ENCODE measurements around the gene ATXN1.
"Not testable (repeated sequence)": the region's sequence is repeated elsewhere in the genome, so short reads cannot be mapped to it uniquely, and the experiment has no call there.

The ATXN1 gene

DNA sequence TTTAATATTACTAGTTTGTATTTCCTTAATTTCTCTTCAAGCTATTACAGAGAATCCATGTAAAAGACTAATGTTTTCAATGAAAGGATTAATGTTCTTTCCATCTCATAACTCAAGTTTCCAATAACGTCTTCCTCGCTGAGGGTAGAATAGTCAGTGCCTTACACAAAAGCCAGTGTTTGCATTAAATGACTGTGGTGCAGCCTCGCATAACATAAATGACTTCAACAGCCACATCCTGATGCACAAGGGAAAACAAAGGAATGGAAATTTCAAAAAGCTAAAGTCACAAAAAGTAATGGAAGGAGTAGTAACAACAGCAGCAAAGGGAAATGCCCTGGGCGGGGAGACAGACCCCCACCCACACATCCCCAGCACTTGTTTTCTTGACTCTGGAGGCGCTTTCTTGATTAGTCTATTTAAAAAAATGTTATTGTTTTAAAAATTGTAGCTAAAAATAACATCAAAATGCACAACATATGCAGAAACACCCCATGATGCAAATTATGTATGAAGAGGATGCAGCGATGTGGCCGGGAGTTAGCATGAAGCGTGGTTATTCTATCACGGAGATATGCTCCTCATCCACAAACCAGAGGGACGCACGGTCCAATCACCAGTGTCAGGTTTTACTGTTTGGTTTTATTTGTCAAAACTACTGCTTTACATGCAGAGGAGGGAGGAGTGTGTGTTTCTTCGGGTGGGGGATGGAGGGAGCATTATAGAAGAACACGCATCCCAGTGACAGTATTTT lies 294.3 kb downstream of the ATXN1 start:
- DNase-seq: no peak

- no peak for DNase-seq
Measured at GRCh38 chr6:16464045-16464444, 297.2 kb downstream of the ATXN1 start.

- not testable (repeated sequence) for DNase-seq
Measured at GRCh38 chr6:16463246-16463645, 298.0 kb downstream of the ATXN1 start.

GRCh38 chr6:16461491-16461890 lies 299.8 kb downstream of the ATXN1 start:
- no peak for DNase-seq

GRCh38 chr6:16459472-16459871 lies 301.8 kb downstream of the ATXN1 start:
- DNase-seq: not testable (repeated sequence)

DNA sequence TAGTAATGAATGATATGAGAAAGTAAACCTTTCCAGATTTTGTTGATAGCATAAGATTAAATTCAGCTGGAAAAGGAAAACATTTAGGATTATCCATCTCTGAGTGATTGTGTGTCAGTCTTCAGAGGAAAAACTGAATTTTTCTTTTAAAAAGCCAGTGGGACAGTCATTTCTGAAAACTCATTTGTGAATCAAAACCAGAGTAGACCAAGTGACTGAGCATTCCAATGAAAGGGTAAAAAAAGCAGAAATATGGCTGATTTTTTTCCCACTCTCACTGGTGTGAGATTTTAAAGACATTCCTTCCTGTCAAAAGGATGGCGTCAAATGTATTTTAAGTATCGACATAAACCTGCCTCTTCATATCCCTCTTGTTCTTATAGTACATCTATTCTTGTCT lies 308.9 kb downstream of the ATXN1 start:
- no peak for DNase-seq

DNA sequence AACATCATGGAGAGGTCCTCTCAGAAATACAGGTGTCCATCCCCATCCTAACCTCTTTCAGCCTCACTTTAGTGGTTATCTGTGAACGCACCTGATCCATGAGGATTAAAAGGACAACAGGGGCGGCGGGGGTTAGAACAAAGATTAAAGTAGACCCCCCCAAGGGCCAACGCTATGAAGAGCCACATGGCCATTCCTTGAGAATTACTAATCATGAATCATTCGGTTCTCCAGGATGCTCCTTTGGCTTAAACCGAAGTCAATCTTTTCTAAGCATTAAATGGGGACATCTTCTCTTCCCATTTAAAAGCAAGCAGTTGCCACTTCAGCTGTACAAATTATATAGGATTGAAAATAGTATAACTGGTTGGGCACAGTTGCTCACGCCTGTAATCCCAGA lies 310.4 kb downstream of the ATXN1 start:
- no peak for DNase-seq

DNA sequence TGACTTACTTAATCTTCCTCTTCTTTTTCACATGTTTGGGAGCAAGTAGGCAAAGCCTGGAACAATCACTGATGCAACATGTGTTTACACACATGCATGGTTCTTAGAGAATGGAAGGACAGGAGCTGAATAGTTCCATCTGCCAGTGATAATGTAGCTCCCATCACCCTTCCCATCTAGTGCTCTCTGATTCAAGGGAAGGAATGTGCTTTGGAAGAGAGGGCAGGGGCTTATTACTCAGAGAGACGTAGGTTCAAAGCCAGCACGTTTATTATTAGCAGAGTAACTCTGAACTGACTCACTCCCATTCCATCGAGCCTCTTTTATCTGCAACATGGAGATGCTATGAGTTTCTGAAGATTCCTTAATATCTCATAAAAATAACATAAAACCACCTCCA lies 311.0 kb downstream of the ATXN1 start:
- no peak for DNase-seq

DNA sequence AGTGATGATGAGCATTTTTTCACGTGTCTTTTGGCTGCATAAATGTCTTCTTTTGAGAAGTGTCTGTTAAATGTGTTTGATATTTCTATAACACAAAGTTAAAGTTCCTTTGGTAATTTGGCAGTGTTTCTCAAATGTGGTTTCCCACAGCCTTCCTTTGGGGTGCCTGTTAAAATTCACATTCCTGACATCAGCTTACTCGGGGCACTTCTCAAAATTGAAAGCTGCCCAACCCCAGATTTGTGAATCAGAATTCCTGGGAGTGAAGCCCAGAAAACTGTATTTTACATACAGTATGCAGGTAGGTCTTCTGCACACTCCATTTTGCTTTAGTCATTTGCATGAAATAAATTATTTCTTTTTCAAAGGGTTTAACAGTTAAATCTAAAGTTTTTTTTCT lies 315.0 kb downstream of the ATXN1 start:
- no peak for DNase-seq

DNA sequence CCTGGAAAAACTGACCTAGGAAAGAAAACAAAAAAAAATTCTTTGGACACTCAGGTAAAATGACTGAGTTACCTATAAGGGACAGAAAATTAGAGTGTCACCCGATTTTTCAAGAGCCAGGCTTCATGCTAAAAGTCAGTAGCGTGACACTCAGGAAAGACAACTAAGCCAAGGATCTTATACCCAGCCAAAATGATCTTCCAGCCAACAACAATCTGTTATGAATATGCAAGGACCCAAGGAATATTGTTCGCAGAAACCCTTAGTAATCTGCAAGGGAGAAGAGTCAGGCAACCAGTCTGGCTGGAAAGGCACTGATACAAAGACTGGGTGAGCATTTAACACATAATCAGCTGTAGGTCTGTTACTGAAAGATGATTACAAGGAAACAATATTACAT lies 319.2 kb downstream of the ATXN1 start:
- DNase-seq: no peak

- no peak for DNase-seq
Measured at GRCh38 chr6:16441262-16441661, 320.0 kb downstream of the ATXN1 start.

DNA sequence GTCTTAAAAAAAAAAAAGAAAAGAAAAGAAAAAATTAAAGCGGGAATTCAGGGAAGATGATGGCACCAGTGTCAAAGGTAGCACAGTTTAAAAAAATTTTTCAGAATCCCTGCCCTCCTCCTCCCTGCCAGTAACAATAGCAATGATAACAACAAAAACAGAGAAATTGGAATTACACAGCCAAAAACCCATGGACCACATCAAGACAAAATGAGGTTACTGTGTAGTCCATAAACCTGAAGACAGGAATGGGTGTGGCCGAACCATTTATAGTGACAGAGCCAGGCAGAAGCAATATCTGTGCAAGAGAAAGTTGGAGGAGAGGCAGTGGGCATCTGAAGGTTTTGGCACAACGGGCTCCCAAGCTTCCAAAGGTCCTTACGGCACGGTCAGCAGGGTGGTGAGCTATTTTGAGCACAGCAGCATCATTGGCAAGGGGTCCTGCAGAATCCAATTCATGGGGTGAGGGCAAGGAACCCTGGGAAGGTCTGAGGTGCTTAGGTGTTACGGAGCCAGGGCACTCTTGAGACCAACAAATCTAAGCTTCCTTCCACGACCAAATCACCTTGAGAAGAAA lies 320.5 kb downstream of the ATXN1 start:
- DNase-seq: peak in 1 of 2 donors; percentile 23

DNA sequence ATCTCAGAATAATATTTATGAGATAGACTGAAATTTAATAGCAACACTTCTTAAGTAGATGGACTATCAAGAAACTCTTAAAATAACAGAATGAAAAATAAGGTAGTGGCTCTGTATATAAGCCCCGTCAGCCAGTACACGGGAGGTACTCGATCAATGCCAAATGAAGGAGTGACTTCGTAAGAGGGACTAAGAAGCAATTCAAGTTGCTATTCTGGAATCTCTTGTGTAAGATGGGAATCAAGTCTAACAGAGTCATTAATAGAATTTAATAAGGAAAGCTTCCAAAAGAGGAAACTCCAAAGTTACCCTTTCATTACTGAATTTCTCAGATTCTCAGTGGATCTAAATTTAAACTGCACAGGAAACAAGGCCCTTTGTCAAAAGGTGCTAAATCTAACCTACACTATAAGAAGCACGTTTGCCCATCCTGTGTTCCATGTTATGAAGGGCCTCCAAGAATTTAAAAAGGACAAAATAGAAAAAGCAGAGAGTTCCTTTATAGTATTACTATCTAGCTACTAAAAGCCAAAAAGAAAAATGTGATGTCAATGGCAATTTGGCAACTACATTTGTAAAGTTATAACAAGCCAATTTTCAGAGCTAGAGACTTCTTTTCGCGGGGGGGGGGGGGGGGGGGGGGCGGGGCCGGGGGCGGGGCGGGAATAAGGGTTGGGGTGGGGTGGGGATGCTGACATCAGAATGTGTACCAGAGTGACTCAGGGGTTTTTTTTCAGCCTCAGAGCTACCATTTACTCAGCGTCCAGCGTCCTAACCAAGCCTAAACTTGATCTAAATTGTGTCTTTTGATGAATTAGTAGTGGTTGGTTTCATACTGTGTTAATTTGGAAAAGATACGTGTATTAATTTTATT lies 322.3 kb downstream of the ATXN1 start:
- no peak for DNase-seq

GRCh38 chr6:16437984-16438383 lies 323.3 kb downstream of the ATXN1 start:
- no peak for DNase-seq

- no peak for DNase-seq
Measured at GRCh38 chr6:16437095-16437494, 324.2 kb downstream of the ATXN1 start.

DNA sequence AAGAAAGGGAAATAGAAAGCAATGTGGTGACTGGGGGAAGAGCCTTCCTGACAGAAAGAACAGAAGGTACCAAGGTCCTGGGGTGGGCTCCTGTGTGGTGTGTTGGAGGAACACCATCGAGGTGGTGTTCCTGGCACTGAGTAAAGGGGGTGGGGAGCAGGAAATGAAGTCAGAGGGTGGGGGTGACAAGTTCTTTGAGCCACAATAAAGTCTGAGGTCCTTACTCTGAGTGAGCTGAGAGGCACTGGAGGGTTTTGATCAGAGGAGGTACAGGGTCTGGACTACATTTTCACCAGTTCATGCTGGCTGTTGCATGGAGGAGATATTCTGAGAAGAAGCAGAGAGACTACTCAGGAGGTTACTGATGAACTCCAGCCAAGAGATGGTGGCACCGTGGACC lies 324.7 kb downstream of the ATXN1 start:
- DNase-seq: no peak

GRCh38 chr6:16434885-16435284 lies 326.4 kb downstream of the ATXN1 start:
- no peak for DNase-seq

GRCh38 chr6:16433338-16433890 lies 327.8 kb downstream of the ATXN1 start:
- DNase-seq: no peak

DNA sequence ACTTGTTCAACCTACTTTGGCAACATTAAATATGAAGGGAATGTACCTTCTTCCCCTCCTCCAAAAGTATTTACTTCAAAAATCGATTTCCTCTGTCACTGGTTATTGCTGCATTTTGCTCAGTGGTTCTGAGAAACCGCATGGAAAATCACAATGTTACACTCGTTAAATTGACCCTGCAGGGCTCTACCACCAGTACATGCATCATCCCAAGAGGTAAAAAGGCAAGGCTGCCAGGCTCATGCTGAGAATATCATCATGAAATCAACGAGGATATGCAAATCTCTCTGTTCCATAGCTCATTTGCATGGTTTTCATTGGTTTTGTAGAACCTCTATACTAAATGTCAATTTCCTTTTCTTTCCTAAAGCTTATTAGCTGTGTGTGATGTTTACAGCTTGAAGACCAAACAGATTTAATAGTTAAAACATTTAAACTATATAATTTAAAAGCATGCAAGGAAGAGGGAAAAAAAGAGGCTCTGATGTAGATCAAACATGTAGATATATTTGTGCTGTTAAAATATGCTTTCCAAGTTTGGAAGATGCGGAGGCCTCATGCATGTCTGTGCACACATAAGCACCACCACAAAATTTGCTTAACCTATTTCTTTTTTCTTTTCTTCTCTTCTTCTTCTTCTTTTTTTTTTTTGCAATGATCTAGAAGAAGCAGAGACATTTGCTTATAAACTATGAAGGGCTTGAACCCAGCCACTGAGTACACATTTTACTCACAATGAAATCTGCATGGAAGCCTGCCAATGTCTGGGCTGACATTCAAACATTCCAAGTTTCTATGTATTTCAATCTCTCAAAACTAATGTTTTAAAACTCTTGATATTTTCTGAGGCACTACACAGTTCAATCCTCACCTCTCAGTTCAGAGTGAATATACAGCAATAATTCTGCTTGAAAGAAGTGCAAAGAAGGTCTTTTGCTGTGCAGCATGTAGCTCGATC lies 328.9 kb downstream of the ATXN1 start:
- no peak for DNase-seq

DNA sequence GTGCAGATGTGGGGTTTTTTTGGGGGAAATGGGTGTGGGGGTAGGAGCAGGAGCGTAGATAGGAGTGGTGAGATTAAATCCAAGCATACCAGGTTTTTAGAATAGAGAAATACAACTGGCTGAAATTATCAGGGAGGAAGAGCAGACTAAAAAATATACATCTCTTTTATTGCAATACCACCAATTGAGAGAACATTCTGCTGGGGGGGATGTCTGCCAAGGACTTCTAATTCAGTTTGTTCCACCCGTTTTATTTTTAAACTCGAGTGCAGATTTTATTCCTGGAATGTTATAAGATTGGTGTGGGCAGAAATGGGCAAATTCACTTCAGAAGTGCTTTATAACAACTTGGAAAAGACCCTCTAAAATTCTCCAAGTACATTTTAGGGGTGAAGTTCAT lies 330.2 kb downstream of the ATXN1 start:
- no peak for DNase-seq

GRCh38 chr6:16430391-16431089 lies 330.7 kb downstream of the ATXN1 start:
- no peak for DNase-seq

DNA sequence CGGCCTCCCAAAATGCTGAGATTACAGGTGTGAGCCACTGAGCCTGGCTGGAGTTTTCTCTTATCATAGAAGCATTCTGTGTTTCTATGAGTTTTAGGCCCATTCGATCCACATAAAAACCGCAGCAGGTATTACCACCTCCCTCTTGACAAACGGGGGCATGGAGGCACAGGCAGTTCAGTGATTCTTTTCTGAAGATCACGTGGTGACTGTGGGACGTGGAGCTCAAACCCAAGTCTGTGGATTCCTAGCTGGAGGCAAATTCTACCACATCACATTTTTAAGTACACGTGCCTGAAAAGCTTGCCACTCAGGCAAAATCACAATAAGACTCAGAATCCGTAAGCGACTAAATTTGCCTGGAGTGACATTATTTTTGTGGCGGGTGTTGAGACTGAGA lies 331.6 kb downstream of the ATXN1 start:
- DNase-seq: no peak

All from stimulated activated CD4-positive, alpha-beta T cell treated with anti-CD3 and anti-CD28 coated beads, Interleukin-2, amount 100 ng/mL, for 48 hours (primary cell).